Muscle layer of duodenum (tissue), 2 donors: ENCODE data around the gene ACSL4.
"Not testable (repeated sequence)": the region's sequence is repeated elsewhere in the genome, so short reads cannot be mapped to it uniquely, and the experiment has no call there.

Experiments used
- H3K27ac ChIP-seq: one replicate; pipeline ENCODE4 v1.7.0; 2013; ENCODE audit warnings: mild to moderate bottlenecking, low read length
- H3K27me3 ChIP-seq: one replicate; pipeline ENCODE4 v1.7.0; 2013; ENCODE audit warnings: low read depth, mild to moderate bottlenecking, control low read depth, low read length
- H3K36me3 ChIP-seq, 2 donors: one replicate each; pipeline ENCODE4 v1.7.0; 2013; ENCODE audit warnings: low read length in 2 of 2, control low read depth in 1 of 2, mild to moderate bottlenecking in 1 of 2; ENCODE audit not compliant: insufficient read depth in 2 of 2, control insufficient read depth in 1 of 2
- H3K4me1 ChIP-seq, 2 donors: one replicate each; pipeline ENCODE4 v1.7.0; 2013; ENCODE audit warnings: low read length in 2 of 2, mild to moderate bottlenecking in 2 of 2, control low read depth in 1 of 2, moderate library complexity in 1 of 2; ENCODE audit not compliant: insufficient read depth in 2 of 2, control insufficient read depth in 1 of 2
- H3K4me3 ChIP-seq, 2 donors: one replicate each; pipeline ENCODE4 v1.7.0; 2013; ENCODE audit warnings: low read length in 2 of 2, low read depth in 1 of 2, mild to moderate bottlenecking in 1 of 2
- H3K9me3 ChIP-seq, 2 donors: one replicate each; pipeline ENCODE4 v1.7.0; 2013; ENCODE audit warnings: low read length in 2 of 2, control low read depth in 1 of 2, mild to moderate bottlenecking in 1 of 2; ENCODE audit not compliant: control insufficient read depth in 1 of 2
- donor health status: healthy.

Gene ACSL4

GRCh38 chrX:109660435-109661143 lies 72.5 kb downstream of the ACSL4 start:
- peaks cover 7 to 36% of the 10 kb centered on the region in 2 donors for H3K36me3 ChIP-seq
- H3K27me3 ChIP-seq: no peaks in the 10 kb centered on the region
- no peaks in the 10 kb centered on the region for H3K4me1 ChIP-seq
- no peak overlapping the region for H3K27ac ChIP-seq
- no peaks in the 10 kb centered on the region for H3K9me3 ChIP-seq
- H3K4me3 ChIP-seq: no peak overlapping the region

- Histone ChIP-seq H3K36me3 (peaks cover 10 to 26% of the 10 kb centered on the region in 2 donors), H3K4me1 (no peaks in the 10 kb centered on the region), H3K4me3 (no peak overlapping the region), H3K27me3 (no peaks in the 10 kb centered on the region), H3K9me3 (no peaks in the 10 kb centered on the region), H3K27ac (no peak overlapping the region)
Observed at GRCh38 chrX:109658391-109658790, 74.7 kb downstream of the ACSL4 start.

- H3K4me3 ChIP-seq, H3K27ac ChIP-seq, H3K27me3 ChIP-seq, H3K9me3 ChIP-seq, H3K4me1 ChIP-seq: not testable (repeated sequence)
- H3K36me3 ChIP-seq: peaks cover 10 to 16% of the 10 kb centered on the region in 2 donors
Observed at GRCh38 chrX:109657364-109657763, 75.7 kb downstream of the ACSL4 start.

GRCh38 chrX:109656774-109657173 lies 76.3 kb downstream of the ACSL4 start:
- H3K36me3 ChIP-seq: peaks cover 10 to 11% of the 10 kb centered on the region in 2 donors
- no peak overlapping the region for H3K27ac ChIP-seq
- H3K4me1 ChIP-seq: no peaks in the 10 kb centered on the region
- H3K9me3 ChIP-seq: no peaks in the 10 kb centered on the region
- no peak overlapping the region for H3K4me3 ChIP-seq
- H3K27me3 ChIP-seq: no peaks in the 10 kb centered on the region

- no peaks in the 10 kb centered on the region for H3K4me1 ChIP-seq
- no peaks in the 10 kb centered on the region for H3K9me3 ChIP-seq
- no peak overlapping the region for H3K4me3 ChIP-seq
- peaks cover 10 to 11% of the 10 kb centered on the region in 2 donors for H3K36me3 ChIP-seq
- H3K27me3 ChIP-seq: no peaks in the 10 kb centered on the region
- no peak overlapping the region for H3K27ac ChIP-seq
Observed at GRCh38 chrX:109655502-109656201, 77.4 kb downstream of the ACSL4 start.

GRCh38 chrX:109654516-109655109 lies 78.4 kb downstream of the ACSL4 start:
- no peak overlapping the region for H3K27ac ChIP-seq
- H3K36me3 ChIP-seq: peaks cover 10 to 11% of the 10 kb centered on the region in 2 donors
- no peaks in the 10 kb centered on the region for H3K4me1 ChIP-seq
- H3K9me3 ChIP-seq: no peaks in the 10 kb centered on the region
- H3K4me3 ChIP-seq: no peak overlapping the region
- H3K27me3 ChIP-seq: no peaks in the 10 kb centered on the region

GRCh38 chrX:109644671-109645070 lies 88.4 kb downstream of the ACSL4 start:
- not testable (repeated sequence) for H3K4me3 ChIP-seq, H3K4me1 ChIP-seq, H3K9me3 ChIP-seq, H3K27ac ChIP-seq, H3K27me3 ChIP-seq, H3K36me3 ChIP-seq

- Histone ChIP-seq H3K9me3 (no peaks in the 10 kb centered on the region), H3K4me3 (no peak overlapping the region), H3K27me3 (no peaks in the 10 kb centered on the region), H3K27ac (no peak overlapping the region), H3K36me3 (no peaks in the 10 kb centered on the region), H3K4me1 (no peaks in the 10 kb centered on the region)
Observed at GRCh38 chrX:109643687-109644086, 89.4 kb downstream of the ACSL4 start.

- H3K9me3 ChIP-seq: no peaks in the 10 kb centered on the region
- H3K27ac ChIP-seq: no peak overlapping the region
- no peak overlapping the region for H3K4me3 ChIP-seq
- H3K4me1 ChIP-seq: no peaks in the 10 kb centered on the region
- H3K27me3 ChIP-seq: no peaks in the 10 kb centered on the region
- no peaks in the 10 kb centered on the region for H3K36me3 ChIP-seq
Observed at GRCh38 chrX:109638158-109638557, 94.9 kb downstream of the ACSL4 start.

- not testable (repeated sequence) for H3K9me3 ChIP-seq, H3K27ac ChIP-seq, H3K27me3 ChIP-seq, H3K4me1 ChIP-seq, H3K36me3 ChIP-seq, H3K4me3 ChIP-seq
Observed at GRCh38 chrX:109637477-109637876, 95.6 kb downstream of the ACSL4 start.

- Histone ChIP-seq H3K4me1 (no peaks in the 10 kb centered on the region), H3K4me3 (no peak overlapping the region), H3K27me3 (no peaks in the 10 kb centered on the region), H3K9me3 (no peaks in the 10 kb centered on the region), H3K27ac (no peak overlapping the region), H3K36me3 (no peaks in the 10 kb centered on the region)
Observed at GRCh38 chrX:109635146-109635545, 97.9 kb downstream of the ACSL4 start.
